ENCODE data around the gene AGAP3.

AGAP3 gene

DNA sequence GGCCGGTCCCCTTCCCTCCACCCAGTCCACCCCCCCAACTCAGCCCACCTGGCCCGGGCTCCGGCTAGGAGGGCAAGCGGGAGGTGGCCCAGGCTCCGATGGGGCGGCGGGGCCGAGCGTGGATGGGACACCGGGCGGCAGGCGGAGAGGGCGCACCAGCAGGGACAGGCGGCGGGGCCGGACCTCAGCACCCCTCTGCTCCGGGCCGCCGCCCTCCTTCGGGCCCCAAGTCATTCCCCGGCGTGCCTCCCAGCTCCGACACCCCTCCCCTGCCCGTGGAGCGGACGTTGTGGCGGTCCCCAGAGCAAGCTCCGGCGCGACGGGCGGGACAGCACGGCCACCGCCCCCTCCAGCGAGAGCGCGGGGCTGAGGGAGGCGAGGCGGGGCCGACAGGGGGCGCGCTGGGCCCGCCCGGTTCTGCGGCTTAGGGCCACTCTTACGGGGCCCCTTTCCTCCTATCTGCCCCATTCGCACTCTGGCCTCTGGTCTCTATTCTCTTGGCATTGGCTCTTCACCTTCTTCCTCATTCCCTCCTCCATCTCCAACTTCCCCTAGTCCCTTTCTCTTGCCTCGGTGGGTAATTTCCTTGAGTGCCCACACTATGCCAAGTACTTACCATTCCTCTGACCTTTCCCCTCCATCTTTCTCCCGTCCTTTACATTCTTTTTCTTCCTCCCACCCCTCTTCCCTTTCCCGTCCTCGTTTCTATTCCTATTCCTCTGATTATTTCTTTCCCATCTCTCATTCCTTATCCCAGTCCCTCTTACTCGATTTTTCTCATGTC is 81.9 kb downstream of the AGAP3 start:
- no peak for DNase-seq

DNA sequence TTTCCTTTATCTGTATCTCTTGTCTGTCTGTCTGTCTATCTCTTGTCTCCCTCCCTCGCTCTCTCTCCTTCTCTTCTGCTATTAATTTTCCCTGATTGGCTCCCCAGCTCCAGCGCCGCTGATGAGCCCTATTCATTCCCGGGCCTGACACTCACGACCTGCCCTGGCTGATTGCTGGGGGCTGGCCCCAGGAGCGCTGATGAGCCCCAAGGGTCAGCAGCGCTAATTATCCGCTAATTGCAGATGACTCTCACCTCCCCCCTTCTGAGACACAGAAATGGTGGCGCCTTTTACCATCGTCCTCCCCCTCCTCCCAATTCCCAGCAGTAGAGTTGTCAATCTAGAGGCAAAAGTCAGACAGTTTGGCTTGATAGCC is 82.5 kb downstream of the AGAP3 start:
- no peak for DNase-seq

DNA sequence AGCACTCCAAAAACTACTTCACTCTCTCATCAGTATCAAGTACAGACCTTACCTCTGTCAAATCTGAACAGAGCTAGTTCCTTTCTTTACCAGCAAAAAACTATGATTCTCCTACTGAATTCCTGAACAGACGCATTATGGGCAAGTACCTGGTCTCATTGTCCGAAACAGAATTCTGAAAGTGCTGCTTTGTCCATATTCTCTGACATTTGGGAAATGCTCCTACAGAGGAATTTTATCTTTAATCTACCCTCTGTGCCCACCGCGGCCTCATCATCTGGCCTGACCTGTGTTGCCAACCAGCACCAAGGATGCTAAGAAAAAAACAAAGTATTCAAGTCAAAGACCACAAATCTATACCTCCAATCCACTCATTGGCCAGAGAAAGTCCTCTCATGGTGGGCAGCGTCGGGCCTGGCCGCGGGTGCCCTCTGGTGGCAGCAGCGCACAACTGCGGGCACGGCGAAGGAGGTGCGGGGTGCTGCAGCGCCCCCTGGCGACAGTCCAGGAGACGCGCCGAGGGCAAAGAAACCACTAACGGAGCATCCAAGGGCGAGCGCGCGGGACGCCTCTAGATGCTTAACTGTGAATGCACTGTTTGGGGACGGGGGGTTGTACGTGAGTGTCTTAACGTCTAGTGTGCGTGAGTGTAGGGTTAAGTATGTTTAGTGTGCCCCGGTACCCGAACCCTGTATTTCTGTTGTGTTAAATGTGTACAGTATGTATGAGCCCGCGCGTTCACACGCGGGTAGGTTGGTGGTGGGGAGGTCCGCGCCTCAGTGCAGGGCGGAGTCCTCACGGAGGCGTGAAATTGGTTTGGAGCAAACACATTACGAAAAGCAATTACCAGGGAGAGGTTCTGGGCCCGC is 86.2 kb downstream of the AGAP3 start:
- peak; percentile 69 for DNase-seq

DNA sequence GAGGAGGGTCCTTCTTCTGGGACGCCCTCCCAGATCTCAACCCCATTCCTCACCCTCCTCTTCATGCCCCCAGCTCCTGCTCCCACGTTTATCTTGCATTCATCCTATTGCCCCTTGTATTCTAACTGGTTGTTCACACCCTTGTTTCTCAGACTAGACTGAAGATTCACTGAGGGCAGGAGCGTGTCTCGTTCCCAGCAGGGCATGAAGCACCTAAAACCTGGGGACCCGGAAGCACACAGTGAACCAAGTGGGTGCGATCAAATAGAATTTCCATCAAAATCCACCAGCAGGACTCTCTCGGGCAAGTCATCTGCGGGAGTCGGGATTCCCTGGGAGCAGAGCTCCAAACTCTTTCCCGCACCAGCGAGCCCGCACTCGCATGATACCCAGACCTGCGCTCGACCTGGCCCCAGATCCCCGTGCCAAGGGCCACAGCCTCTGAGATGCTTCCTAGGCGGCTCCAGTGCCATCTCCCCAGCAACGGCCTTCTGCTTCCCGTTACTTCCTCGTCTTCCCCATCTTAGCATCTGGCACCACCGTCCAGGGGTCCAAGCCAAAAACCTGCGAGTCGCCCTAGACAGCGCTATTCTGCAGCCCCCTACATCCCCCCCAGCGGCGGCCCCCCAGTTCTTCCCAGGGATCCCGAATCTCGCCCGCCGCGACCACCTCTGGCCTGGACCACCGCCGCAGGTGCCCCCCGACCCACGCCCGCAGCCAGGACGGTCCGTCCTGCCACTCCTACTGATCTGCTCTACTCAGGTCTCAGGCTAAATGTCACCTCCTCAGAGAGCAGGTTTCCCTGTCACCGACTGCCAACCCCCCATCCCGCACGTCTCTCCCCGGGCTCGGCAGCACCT is 87.3 kb downstream of the AGAP3 start:
- DNase-seq: no peak

DNA sequence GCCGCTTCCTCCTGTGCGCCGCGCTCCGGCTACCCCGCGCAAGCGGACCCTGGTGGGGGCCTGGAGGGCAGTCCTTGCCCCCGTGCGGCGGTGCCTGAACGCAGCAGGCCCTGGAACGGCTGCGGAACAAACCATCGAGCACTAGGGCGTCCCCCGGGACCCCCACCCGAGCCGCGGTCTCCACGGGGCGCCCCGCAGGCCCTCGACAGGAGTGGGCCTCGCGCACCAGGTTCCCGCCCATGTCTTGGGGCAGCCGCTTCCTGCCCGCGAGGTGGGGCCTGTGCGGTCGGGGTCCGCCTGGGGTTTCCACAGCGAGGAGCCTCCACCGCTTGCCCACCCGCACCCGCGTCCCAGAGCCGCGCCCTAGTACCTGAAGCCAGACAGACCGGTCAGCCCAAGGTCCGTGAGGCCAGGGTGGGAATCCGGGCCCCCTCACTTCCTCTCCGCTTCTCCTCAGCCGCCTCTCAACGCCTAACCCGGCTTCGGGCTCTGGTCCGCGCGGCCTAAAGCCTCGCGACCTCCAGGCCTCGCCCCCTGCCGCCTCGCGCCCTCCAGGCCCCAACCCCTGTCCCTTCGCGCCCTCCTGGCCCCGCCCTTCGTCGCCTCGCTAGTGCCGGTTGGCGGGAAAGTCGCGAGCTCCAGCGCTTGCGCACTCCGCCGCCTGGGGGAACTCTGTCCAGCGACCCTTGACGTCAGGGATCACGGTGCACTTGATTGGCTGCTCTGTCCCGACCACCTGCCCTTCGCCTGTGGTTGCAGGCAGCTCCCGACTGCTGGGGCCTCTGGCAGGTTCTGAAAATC is 88.2 kb downstream of the AGAP3 start:
- DNase-seq: peak; percentile 65

DNA sequence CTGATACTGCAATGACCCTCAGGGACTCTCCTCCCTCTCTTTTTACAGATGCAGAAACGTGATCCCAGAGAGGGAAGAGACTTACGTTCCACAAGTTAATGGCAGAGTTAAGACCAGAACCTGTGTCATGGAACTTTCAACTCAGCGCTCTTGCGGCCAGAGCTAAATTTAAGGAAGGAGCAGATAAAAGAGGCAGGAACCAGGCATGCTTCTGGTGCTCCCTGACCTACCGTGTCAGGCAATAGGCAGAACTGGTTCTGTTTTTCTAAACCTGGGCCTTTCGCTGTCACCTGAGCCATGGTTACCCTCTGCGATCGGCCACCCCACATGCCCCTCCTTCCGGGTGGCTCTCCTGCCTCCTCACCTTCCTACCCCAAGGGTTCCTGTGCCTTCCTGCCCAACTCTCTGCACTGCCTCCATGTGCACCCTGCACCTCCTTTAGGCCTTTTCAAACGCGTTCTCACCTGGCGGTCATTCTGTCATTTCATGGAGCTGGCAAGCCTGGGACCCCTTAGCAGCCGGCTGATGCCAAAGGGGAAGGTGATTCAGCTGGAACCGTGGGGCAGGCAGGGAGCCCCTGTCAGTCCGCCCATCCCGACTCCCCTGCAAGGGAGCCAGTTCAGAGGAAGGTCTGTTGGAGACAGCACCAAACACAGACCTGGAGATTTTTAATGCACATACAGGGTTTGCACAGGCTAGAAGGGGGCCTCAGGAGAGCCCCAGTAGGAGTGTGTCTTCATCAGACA is 88.9 kb downstream of the AGAP3 start:
- DNase-seq: no peak

DNA sequence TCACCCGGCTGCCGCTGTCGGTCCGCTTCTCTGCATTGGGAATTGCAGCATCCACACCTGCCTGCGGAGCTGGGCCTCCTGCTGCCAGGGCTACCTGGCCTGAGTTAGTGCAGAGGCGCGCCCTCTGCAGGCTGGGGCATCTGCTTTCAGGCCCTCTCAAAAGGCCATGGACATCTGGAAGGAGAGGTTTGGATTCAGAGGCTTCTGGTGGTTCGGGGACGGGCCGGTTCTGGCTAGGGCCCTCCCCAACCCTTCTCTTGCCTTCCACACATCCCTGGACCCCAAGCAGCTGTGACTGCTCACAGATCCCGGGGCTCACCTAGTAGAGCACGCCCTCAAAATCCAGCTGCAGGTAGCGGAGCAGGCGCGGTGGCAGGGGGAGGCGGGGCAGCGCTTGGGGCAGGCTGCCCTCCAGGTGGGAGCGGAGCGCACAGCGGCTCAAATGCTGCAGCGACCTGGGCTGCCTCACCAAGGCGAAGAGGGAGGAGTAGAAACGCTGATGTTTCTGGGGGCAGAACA is 89.6 kb downstream of the AGAP3 start:
- DNase-seq: no peak

DNA sequence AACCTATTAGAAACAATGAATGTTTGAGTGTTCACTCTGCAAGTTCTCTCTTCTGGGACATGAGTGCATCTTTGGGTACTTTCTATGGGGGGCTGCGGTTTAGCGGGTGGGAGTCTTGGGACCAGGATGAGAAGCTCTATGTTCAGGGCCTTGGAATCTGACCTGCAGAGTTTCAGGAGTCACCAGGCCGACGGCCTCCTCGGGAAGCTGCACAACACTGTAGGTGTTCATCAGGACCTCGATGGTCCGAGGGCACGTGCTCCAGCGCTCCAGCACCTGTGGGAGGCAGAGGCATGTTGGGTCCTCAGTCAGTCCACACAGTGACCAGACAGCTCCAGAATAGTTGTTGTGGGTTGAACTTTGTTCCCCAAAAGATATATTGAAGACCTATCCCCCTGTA is 90.1 kb downstream of the AGAP3 start:
- DNase-seq: no peak

DNA sequence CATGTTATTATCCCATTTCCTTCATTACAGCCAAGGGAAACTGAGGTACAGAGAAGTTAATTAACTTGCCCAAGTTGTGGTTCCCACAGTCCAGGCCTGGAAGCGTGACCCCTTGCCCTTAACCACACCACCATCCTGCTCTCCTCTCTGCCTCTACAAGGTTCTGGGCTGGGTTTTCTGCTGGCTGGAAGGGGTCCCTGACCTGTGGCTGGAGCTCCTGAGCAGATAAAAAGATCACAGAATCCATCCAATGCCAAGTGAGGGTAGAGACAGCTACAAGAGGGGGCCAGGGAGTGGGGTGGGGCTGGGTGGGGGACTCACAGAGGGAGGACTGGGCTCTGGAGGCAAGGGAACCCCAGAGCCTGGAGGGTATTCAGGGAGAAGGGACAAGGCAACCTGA is 91.0 kb downstream of the AGAP3 start:
- DNase-seq: no peak

DNA sequence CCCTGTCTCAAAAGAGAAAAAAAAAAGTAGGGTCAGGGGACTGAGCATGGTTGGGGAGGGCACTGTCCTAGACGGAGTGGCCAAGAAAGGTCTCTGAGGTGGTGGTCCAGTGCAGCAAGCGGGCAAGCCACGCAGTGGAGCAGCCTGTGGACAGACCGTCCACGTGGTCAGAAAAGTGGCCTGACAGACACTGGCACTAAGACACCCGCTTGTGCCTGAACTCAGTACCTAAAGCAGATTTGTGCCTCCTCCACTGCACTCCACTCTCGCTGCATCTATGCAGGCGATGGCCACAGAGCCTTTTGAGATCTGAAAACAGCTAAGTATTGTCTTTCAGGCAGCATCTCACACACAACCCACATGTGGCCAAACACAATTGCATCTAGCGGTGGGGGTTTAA is 92.0 kb downstream of the AGAP3 start:
- no peak for DNase-seq

DNA sequence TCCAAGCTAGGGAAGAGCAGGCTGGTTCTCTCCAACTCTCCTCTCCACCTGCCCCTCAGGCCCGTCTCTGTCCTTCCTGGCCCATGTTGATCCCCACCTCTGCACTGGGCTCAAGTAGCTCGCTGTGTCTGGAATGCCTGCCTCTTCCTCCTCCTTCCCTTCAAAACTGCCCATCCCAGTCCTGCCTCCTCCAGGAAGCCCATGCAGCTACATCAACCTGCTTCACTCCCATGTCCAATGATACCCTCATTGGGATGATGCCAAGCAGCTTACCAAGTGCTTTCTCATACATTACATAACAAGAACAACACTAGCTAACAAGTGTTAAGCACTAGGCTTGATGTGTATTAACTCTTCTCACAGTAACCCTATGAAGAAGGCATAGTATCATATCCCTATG is 92.6 kb downstream of the AGAP3 start:
- no peak for DNase-seq

DNA sequence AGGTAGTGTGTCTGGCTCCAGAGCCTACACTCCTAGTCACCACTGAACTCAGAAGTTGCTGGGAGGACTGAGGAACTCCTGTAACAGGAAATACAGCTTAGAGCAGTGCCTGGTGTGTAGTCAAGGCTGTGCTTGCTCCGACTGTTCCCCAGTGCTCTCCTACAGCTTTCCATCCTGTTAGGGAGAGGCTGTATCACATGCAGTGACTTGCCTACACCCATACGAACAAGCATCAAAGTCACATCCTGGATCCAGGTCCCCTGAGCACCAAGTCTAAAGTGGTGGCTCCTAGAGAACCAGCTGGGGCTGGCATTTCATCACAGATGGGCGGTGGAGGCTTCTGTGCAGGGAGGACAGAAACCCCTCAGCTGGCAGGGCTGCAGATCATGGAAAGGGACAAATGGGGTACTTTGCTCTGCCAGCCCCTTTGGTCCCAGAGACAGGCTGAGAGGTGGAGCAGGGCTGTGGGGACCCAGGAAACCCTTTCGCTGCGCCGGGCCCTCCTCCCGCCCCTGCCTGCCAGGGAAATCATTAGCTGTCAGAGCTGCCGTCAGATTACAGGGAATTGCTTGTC is 93.1 kb downstream of the AGAP3 start:
- DNase-seq: no peak

DNA sequence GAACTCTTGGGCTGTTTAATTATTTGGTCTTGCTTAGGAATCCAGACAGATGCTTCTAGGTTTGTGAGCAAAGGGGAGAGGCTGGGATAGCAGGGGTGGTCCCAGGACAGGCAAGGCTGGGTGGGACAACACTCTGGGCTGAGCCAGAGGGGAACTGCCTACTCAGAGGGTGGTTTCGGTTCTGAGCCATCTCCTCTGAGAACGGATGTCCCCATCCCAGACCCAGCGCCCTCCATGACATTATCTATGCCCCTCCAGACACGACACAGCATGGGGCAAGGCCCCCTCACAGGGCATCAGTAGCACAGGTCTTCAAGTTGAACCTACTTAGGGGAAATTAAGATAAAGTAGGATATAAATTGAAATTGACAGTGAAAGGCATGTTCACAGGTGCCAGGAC is 93.7 kb downstream of the AGAP3 start:
- no peak for DNase-seq

DNA sequence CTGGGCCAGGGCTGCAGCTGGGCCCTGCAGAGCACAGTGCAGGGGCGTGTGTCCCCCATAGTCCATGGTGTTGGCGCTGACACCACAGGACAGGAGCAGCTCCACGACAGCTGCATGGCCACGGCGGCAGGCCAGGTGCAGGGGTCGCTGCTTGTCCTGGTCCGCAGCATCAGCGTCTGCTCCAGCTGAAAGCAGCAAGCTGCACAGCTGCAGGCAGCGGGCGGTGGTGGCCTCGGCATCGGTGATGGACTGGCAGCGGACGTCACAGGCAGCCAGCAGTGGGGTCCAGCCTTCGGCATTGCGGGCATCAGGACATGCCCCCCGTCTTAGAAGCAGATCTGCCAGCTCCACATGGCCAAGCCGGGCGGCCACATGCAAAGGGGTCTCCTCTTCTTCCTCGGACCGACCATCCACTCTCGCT is 94.7 kb downstream of the AGAP3 start:
- DNase-seq: no peak

DNA sequence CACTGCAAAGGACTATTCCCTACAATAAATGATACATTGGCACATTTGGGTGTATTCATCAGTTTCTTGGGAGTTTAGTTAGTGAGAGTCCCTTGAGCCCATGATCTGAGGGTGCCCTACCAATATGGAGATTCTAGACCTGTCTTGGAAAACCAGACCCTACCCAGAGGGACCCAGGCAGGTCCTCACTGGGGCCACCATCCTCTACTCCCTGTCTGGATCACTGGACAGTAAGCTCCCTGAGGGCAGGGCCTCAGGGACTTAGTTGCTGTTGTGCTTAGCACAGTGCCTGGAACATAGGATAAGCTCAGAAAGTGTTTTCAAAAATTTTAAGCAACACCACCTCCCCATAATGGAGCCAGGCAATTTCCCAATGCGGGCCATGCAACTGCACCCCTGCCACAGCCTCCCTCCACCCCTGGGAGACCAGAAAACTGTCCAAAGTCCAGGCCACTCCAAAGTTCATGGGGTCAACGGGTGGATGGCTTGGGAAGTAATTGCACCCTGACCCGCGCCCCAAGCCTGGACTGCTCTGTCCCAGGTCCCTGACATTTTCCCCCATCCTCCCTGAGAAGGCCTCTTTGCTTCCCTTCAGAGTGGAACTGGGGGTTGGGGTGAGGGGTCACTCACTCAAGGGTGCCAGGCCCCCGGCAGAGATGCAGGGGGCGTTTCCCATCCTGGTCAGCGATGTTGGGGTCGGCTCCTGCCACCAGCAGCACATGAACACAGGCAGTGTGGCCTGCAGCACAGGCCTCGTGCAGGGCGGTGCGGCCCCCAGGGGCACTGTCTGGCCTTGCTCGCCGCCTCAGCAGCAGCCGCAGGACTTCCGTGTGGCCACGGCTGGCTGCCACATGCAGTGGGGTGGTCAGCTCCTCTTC is 99.7 kb downstream of the AGAP3 start:
- no peak for DNase-seq

DNA sequence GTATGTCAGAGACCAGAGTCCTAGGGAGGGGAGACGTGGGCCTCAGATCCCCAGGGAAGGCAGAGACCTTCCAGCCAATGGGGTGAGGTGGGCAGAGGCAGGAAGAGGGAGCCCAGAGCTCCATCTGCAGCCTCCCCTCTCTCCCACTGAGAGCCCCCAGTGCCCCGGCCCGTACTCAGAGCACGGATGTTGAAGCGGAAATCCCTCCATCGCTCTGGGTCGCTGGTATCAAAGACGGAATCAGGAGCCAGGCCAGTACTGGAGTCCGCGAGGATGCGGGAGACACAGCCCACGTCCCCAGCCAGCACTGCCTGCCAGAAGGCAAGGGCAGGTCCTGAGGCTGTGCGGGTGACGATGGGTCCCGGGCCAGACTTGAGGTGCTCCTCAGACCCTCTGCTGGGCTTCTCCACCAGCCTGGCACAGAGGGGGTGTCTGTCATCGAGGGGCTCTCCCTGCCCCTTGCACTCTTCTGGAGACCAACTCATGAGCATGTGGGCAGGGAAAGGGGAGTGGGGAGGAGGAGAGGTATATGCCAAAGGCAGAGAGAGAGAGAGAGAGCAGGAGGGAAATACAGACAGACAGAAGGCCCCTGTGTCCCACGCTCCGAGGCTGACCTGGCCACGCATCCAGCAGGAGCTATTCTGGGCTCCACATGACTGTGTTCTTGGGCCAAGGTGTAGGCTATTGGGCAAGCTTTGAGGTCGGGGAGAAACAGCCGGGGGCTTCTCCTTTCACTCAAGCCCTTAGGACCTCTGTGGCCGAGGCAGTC is 100.5 kb downstream of the AGAP3 start, which contains the start of gene ASB10:
Gene ASB10 (minus strand): TSS at position 611 of the 769 bp plus-strand sequence. CDS start 120 bp downstream, at position 491.
- DNase-seq: no peak

DNA sequence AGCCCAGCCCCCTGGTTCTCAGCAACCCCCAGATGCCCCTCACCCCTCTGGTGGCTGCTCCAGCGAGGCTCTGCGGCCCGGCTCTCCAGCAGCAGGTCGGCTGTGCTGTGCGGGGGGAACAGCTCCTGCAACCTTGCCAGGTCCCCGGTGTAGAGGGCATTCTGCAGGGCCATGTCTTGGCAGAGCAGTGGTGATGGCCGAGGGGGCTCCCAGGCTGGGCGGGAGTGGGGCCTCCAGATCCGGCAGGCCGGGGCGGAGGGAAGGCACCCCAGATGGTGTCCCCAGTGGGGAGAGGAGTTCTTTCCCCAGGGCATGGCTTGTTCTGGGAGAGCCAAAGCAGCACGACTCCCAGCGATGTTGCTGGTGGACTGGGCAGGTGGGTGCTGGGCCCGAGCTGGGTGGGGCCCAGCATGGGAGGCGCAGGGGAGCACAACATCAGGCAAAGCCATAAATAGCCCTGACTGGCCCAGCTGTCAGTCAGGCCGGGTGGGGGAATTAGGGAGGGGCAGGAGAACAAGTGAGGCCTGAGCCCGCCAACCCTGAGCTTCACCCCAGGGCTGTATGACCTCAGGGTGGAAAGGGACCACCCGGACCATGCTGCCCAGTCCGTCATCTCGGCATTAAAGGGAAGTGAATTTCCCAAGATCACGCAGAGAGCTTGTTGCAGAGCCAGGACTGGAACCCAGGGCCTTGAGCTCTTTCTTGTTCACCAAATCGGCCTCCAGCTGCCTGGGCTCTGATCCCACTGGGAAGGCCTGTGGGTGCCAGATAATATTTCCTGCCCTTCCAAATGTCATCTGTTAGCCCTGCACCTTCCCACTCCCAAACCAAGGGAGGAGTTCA is 101.4 kb downstream of the AGAP3 start:
- no peak for DNase-seq

DNA sequence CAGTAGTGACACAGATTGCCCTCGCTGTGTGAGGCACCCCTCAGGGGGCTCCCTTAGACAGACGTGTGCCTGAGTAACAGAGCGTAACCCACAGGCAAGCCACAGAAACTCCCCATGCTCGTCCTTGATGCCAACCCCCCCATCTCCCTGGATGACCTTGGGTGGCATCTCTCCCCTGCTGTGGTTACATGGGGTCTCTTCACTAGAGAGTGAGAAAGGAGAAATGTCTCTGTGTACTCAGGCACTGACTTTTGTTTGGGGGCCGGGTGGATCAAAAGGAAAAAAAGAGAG is 101.9 kb downstream of the AGAP3 start:
- DNase-seq: no peak
